ENCODE measurements around the gene COL8A1. TPM values are rescaled to one million over a fixed set of nuclear protein-coding genes. Genes with fewer than 3 reads are reported as not detected.

COL8A1 gene
- total and polyA plus RNA-seq, 9 of the 15 experiments (the other 6 are each of a cell fraction or from before 2014, with no cell fraction given) = 0.07 TPM; not detected in 8

- TF ChIP-seq CGGBP1 (CRISPR knock-in tag; IDR thresholded peaks at IDR 0.05) (no peak), ZNF212 (CRISPR knock-in tag; IDR thresholded peaks at IDR 0.05) (no peak), ZBTB40 (IDR thresholded peaks at IDR 0.05) (no peak), ZBTB40 (CRISPR knock-in tag; IDR thresholded peaks at IDR 0.05) (no peak), CBX5 (IDR thresholded peaks at IDR 0.05; ENCODE audit: borderline replicate concordance, low read depth) (no peak), ZFP1 (CRISPR knock-in tag; IDR thresholded peaks at IDR 0.05) (no peak), PHTF2 (CRISPR knock-in tag; IDR thresholded peaks at IDR 0.05) (no peak), RFX1 (IDR thresholded peaks at IDR 0.05) (no peak), ZBTB7A (IDR thresholded peaks at IDR 0.05; ENCODE audit: borderline replicate concordance, control insufficient read depth, low read depth, low read length) (no peak), PTRF (tag; IDR thresholded peaks at IDR 0.05) (no peak), FOXK2 (conservative IDR thresholded peaks at IDR 0.05 in 1 of 2, IDR thresholded peaks at IDR 0.05 in 1 of 2; ENCODE audit: low read depth in 2 of 2) (no peak), MEF2A (IDR thresholded peaks at IDR 0.05; ENCODE audit: control insufficient read depth, low read depth, low read length) (no peak)
- Histone ChIP-seq H3K9me1 (ENCODE audit: control insufficient read depth, insufficient read depth, low read length) (no peaks in the 10 kb centered on the region), H3K79me2 (ENCODE audit: control insufficient read depth, insufficient read depth, low read length) (no peaks in the 10 kb centered on the region), H3K27ac (ENCODE audit: extremely low read depth, low read depth, low read length) (no peak overlapping the region), H4K20me1 (replicated peaks; ENCODE audit: control insufficient read depth, insufficient read depth, low read length) (no peaks in the 10 kb centered on the region), H3K27me3 (ENCODE audit: control insufficient read depth in 2 of 2, insufficient read depth in 2 of 2, low read length in 2 of 2) (no peaks in the 10 kb centered on the region), H3K4me1 (replicated peaks in 1 of 2; ENCODE audit: control insufficient read depth in 2 of 2, insufficient read depth in 2 of 2, low read length in 2 of 2) (no peaks in the 10 kb centered on the region), H3K36me3 (ENCODE audit: control insufficient read depth, insufficient read depth, low read length) (no peaks in the 10 kb centered on the region), H3K4me3 (no peak overlapping the region), H3K9me3 (replicated peaks; ENCODE audit: control insufficient read depth, insufficient read depth, low read depth, low read length) (no peaks in the 10 kb centered on the region), H3K9ac (ENCODE audit: insufficient read depth in 1 of 2, low read depth in 2 of 2, low read length in 2 of 2) (no peak overlapping the region), H3K4me2 (ENCODE audit: insufficient read depth, low read length) (no peak overlapping the region), H2AFZ (ENCODE audit: low read depth, low read length) (no peak overlapping the region)
- intact Hi-C loops (cut with micrococcal nuclease) = no loop called here
- ATAC-seq (no peak), FAIRE-seq (no peak), DNase-seq (ENCODE audit: extremely low read depth in 1 of 4, low spot score in 3 of 4) (no peak)
- in situ Hi-C loops (cut with MboI) = no loop called here
- no TSS peak for BruUV-seq (replicated peaks)
- ChIA-PET POLR2A (no interaction called here), CTCF (ENCODE audit: low intra/inter-chr PET ratio) (no interaction called here)
- 0% methylated on average over 4 of the region's 4 CpGs for WGBS (ENCODE audit: insufficient coverage, low coverage, missing lambda C conversion rate)
Observed at GRCh38 chr3:99711351-99711750, 73.0 kb downstream of the COL8A1 start.
